Measurements from ENCODE around the gene KCP. TPM values are rescaled to one million over a fixed set of nuclear protein-coding genes. Genes with fewer than 3 reads are reported as not detected.

KCP gene
- 0.08 to 0.18 TPM (median 0.14 TPM) in 5 replicates for total RNA-seq (2022; extraction: Qiagen RNA extraction; ENCODE audit: low read depth)

DNA sequence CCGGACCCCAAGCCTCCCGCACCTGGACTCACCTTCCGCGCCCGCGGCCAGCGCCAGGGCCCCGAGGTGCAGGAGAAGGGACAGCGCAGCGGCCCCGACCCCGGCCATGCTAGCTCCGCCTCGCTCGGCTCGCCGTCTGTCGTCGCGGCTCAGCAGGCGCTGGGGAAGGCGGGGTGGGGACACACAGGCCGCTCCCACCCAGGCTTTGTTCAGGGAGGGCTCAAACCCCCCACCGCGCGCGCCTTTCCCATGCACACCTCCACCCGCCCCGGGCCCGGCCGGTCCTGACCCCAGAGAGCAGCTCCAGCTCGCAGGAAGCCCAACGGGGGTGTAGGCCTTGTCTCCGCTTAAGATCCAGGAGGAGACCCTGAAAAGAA, at the start of gene KCP:
TSS of gene KCP (minus strand) at position 141 of the 377 bp plus-strand sequence. CDS start at position 108, 33 bp downstream.

DNA sequence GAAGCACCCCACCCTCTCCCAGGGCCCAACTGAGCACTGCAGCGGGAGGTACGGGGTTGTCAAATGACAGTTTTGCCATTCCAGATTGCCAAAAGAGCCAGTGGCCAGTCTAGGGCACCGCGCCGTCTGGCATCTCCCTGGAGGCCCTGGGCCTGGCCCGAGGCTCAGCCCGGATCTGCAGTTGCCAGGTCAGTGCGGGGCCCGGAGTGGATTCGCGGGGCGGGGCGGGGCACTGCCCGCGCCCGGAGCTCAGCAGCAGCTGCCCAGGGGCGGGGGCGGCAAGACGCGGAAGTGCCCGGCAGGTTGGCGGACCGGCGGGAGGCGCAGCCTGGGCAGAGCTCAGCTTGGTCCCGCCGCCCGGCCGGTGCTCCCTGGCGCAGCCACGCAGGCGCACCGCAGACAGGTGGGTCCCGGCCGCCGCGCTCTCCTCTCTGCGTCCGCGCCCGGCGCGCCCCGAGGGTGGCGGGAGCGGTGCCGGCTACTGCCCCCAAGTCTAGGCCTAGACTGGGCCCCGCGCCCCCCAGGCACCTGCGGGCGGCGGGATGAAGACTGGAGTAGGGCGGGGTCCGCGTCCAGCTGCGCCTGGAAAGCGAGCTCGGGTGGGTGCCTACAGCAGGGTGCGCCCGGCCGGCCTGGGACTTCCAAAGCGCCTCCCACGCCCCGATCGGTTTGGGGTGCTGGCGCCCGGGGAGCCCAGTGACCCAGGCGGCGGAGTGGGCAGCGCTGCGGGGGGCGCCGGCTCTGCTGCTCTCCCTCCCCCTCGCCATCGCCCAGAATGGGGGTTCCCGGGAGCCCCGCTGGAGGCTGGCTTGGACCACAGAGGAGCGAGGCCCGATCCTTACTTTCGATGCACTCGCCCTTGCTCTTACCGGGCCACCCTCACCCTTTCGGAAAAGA, 27.4 kb upstream of the KCP start, which contains the start of gene IRF5:
TSS of gene IRF5 (plus strand) at position 281 of the 897 bp plus-strand sequence. CDS start 4,155 bp downstream, outside the sequence.

DNA sequence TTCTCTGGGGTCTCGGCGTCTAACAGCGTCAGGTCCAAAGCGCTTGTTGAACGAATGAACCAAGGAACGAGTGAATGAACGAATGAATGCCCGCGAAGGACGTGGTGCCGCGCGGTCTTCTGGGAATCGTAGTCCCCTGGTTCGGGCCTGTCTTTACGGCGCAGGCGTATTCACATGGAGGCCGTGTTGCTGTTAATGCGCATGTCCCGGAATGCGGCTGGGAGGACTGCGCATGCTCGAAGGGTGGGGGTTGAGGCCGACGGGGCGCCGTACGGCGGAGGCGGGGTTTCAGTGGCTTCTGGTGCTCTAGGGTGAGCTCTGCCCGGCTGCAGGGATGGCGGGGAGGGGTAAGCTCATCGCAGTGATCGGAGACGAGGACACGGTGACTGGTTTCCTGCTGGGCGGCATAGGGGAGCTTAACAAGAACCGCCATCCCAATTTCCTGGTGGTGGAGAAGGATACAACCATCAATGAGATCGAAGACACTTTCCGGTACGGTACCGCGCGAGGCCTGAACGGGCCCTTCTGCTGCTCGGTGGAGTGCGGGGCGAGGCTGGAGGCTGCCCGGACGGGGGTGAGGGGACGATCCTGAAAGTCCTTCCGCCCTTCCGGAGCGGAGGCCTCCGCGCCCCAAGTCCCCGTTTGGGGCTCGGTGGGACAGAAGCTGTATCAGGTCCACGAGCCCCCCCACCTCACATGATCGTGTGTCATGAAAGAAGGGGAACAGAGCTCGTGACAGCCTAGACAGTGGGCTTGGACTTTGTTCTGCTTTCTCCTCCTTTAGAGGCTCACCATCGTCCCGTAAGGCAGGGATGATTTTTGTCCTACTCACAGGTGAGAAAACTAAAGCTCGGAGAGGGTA, 47.7 kb downstream of the KCP start, which contains the start of gene ATP6V1F:
TSS of gene ATP6V1F (plus strand) at position 286 of the 862 bp plus-strand sequence. CDS start at position 335, 49 bp downstream.

DNA sequence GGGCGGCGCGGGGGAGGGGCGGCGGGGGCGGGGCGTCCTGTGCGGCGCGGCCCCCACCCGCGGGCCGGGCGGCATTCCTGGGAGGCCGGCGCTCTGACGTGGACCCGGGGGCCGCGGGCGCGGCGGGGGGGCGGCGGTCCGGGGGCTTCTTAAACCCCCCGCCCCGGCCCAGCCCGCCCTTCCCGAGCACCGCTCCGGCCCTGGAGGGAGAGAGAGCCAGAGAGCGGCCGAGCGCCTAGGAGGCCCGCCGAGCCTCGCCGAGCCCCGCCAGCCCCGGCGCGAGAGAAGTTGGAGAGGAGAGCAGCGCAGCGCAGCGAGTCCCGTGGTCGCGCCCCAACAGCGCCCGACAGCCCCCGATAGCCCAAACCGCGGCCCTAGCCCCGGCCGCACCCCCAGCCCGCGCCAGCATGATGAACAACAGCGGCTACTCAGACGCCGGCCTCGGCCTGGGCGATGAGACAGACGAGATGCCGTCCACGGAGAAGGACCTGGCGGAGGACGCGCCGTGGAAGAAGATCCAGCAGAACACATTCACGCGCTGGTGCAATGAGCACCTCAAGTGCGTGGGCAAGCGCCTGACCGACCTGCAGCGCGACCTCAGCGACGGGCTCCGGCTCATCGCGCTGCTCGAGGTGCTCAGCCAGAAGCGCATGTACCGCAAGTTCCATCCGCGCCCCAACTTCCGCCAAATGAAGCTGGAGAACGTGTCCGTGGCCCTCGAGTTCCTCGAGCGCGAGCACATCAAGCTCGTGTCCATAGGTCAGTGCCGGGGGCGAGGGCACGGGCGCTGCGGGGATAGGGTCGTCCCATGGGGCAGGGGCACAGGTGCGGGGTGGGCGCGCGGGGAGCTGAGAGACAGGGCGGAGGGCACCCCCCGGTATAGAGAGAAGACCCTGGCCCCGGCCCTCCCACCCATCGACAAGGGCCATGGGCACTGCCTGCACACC, 80.0 kb downstream of the KCP start, which contains the start of gene FLNC:
TSS of gene FLNC (plus strand) at position 176 of the 947 bp plus-strand sequence. CDS start at position 408, 232 bp downstream.

Other genes with a start within 250 kb of the KCP start
- 0.42 to 1.4 TPM (median 0.71 TPM) in 5 replicates for gene GARIN1A, start 238.4 kb downstream of the KCP start, total RNA-seq (2022; extraction: Qiagen RNA extraction; ENCODE audit: low read depth)
- gene CALU, start 171.3 kb downstream of the KCP start, total RNA-seq (2022; extraction: Qiagen RNA extraction; ENCODE audit: low read depth) = 118 to 220 TPM (median 154 TPM) in 5 replicates
- not detected in 5 replicates for gene OPN1SW, start 134.9 kb downstream of the KCP start, total RNA-seq (2022; extraction: Qiagen RNA extraction; ENCODE audit: low read depth)
- 1.6 to 3.2 TPM (median 2.4 TPM) in 5 replicates for gene CCDC136, start 118.7 kb downstream of the KCP start, total RNA-seq (2022; extraction: Qiagen RNA extraction; ENCODE audit: low read depth)
- 3.6 to 7.6 TPM (median 5.3 TPM) in 5 replicates for gene FLNC, start 80.3 kb downstream of the KCP start, total RNA-seq (2022; extraction: Qiagen RNA extraction; ENCODE audit: low read depth)
- 250 to 277 TPM (median 267 TPM) in 5 replicates for gene ATP6V1F, start 47.9 kb downstream of the KCP start, total RNA-seq (2022; extraction: Qiagen RNA extraction; ENCODE audit: low read depth)
- 9.7 to 17.2 TPM (median 12.2 TPM) in 5 replicates for gene IRF5, start 27.2 kb upstream of the KCP start, total RNA-seq (2022; extraction: Qiagen RNA extraction; ENCODE audit: low read depth)
- 40.5 to 47.2 TPM (median 44.4 TPM) in 5 replicates for gene TNPO3, start 144.4 kb upstream of the KCP start, total RNA-seq (2022; extraction: Qiagen RNA extraction; ENCODE audit: low read depth)
- 5.9 to 7.1 TPM (median 6.6 TPM) in 5 replicates for gene TSPAN33, start 234.0 kb upstream of the KCP start, total RNA-seq (2022; extraction: Qiagen RNA extraction; ENCODE audit: low read depth)

Measured in A549 treated with RU486 at 1 μM for 4 hours (cell line).